ENCODE measurements around the gene ABCF3.

DNA sequence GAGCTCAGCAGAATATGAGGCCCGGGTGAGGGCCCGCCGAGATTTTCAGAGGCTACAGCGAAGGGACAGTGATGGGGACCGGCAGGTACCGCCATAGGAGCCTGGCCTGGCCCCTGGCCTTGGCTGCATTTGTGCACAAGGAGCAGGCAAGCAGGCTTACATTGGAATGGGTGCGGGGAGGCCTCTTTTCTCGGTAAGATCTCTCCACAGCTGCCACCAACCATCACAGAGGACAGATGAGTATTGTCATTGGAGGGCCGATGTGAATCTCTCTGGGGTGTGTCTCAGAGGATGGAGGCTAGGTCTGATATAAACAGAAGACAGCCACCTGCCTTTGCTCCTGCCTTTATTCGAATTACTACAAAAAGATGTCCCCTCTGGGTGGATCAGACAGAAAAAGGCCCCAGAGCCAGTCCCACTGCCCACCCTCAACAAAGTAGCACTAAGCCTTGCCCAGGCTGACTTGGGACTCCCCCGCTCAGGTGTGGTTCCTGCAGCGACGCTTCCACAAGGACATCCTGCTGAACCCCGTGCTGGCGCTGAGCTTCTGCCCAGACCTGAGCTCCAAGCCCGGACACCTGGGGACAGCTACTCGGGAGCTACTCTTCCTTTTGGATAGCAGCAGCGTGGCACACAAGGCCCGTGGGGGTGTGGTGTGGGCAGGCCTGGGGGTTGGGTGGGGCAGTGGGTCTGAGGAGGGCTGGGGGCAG is 48.8 kb downstream of the ABCF3 start:
- no peak for TF ChIP-seq POLR2A (IDR thresholded peaks at IDR 0.05; ENCODE audit: low read depth)
- no peak for TF ChIP-seq CTCF (IDR thresholded peaks at IDR 0.05)
- no peak for TF ChIP-seq POLR2AphosphoS5 (IDR thresholded peaks at IDR 0.05)
- no peak for TF ChIP-seq EP300 (IDR thresholded peaks at IDR 0.05)
